GM12801 (cell line): ENCODE data around the gene RAB1A.

ENCODE experiments used
- TF ChIP-seq, protein P1 (sequence below): IDR thresholded peaks from one replicate; pipeline ENCODE4 v1.5.1; 2011; ENCODE audit warnings: control low read depth; ENCODE audit not compliant: insufficient read length; ENCODE audit errors: extremely low read depth

Gene RAB1A

DNA sequence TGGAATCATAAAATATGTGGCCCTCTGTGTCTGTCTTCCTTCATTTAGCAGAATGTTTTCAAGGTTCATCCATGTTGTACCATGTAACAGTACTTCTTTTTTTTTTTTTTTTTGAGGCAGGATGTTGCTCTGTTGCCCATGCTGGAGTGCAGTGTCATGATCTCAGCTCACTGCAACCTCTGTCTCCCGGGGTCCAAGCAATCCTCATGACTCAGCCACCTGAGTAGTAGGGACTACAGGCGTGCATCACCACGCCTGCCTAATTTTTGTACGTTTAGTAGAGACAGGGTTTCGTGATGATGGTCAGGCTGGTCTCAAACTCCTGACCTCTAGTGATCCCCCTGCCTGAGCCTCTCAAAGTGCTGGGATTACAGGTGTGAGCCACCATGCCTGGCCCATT is 31.2 kb downstream of the RAB1A start:
- TF ChIP-seq, protein P1, sequence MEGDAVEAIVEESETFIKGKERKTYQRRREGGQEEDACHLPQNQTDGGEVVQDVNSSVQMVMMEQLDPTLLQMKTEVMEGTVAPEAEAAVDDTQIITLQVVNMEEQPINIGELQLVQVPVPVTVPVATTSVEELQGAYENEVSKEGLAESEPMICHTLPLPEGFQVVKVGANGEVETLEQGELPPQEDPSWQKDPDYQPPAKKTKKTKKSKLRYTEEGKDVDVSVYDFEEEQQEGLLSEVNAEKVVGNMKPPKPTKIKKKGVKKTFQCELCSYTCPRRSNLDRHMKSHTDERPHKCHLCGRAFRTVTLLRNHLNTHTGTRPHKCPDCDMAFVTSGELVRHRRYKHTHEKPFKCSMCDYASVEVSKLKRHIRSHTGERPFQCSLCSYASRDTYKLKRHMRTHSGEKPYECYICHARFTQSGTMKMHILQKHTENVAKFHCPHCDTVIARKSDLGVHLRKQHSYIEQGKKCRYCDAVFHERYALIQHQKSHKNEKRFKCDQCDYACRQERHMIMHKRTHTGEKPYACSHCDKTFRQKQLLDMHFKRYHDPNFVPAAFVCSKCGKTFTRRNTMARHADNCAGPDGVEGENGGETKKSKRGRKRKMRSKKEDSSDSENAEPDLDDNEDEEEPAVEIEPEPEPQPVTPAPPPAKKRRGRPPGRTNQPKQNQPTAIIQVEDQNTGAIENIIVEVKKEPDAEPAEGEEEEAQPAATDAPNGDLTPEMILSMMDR: no peak

DNA sequence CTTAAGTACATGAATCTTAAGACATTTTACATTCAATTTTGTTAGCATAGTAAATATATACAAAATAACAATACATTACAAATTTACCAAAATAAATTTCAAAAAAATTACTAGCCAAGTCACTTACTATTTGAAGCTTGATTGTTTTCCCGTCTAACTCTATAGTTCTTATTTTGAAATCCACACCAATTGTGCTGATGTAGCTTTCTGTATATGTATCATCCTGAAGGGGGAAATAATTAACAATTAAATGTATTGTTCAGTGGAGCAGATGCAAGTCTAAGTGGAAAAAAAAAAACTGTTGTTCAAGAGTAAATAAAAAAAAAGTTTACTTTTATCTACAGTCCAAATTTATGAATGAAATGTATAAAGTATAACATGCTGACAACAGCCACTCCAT is 32.1 kb downstream of the RAB1A start:
- TF ChIP-seq, protein P1: no peak

DNA sequence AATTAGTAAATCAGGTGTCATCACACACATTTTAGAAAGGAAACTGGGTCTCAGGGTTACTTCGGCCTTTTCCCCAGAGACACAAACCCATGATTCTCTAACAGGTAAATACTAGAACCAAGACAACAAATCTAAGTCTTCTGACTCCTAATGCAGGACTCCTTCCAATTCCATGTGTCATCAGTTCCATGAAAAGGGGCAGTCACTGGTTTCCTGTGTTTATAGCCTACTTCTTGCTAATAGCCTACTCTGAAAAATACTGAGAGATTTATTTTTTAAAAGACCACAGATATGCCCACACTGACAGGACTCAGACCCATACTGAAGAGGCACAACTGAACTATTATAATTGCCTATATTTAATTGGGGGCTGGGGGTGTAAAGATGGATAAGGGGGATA is 33.0 kb downstream of the RAB1A start:
- TF ChIP-seq, protein P1: no peak

- TF ChIP-seq, protein P1: no peak
Measured at GRCh38 chr2:65093211-65093610, 36.7 kb downstream of the RAB1A start.

DNA sequence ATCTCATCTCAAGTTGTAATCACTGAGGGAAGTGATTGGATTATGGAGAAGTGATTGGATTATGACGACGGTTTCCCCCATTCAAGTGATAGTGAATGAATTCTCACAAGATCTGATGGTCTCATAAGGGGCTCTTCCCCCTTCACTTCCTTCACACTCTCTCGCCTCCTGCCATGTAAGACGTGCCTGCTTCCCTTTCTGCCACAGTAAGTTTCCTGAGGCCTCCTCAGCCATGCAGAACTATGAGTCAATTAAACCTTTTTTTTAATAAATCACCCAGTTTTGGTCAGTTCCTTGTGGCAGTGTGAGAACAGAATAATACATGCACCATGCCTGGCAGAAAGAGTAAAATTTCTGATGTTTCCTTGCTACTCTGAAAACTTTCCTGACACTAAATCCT is 37.1 kb downstream of the RAB1A start:
- TF ChIP-seq, protein P1: no peak

- TF ChIP-seq, protein P1: no peak
Measured at GRCh38 chr2:65085148-65085547, 44.8 kb downstream of the RAB1A start.

DNA sequence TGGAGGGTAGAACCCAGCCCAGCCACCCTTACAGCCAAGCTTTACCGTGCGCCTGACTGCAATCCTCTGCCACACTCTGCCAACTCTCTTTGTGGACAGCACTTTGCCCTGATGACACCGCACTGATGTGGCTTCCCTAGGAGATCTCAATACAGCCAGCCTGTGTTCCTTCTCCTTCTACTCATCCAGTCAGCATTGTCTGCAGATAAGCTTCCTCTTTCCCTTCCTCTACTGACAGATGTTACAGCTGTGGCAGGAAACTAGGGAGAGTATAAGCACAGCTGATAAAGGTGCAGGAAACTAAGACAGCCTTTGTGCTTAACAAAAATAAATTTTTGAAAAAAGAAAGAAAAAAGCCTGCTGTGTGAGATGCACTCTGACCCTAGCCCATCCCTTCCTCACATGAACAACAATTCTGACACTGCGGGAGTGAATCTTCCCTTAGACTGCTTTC is 48.6 kb downstream of the RAB1A start:
- TF ChIP-seq, protein P1: no peak

- TF ChIP-seq, protein P1: no peak
Measured at GRCh38 chr2:65079017-65079416, 50.9 kb downstream of the RAB1A start.
